ENCODE data around the gene PPM1L.
A peak's percentile ranks its signal among the peaks of the same experiment; 100 is the strongest.
"Not testable (repeated sequence)": the region's sequence is repeated elsewhere in the genome, so short reads cannot be mapped to it uniquely, and the experiment has no call there.

The PPM1L gene

DNA sequence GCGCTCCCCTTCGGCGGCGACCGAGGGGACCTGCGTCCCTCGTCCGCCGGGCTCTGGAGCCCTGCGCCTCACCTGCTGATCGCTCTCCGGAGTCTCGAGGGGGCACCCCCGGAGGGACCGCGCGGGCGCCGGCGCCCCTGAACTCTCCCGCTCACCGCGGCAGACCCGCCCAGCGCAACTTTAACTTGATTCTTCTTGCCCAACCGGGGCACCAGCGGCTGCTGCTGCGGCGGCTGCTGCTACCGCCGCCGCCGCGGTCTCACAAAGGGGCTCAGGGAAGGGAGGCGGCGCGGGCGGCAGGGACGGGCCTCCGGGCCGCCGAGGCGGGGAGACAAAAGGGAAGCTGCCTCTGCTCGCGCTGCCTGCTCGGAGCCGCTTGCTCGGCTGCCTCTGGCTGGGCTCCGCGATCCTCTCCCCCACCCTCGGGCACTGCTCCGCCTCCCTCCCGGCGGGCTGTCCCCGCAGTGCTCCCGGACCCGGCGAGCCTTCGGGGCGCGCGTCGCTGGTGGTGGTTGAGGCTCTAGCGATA lies at the start of gene PPM1L:
PPM1L (plus strand) TSS at position 456 of the 529 bp plus-strand sequence.
- TF ChIP-seq, protein P1, sequence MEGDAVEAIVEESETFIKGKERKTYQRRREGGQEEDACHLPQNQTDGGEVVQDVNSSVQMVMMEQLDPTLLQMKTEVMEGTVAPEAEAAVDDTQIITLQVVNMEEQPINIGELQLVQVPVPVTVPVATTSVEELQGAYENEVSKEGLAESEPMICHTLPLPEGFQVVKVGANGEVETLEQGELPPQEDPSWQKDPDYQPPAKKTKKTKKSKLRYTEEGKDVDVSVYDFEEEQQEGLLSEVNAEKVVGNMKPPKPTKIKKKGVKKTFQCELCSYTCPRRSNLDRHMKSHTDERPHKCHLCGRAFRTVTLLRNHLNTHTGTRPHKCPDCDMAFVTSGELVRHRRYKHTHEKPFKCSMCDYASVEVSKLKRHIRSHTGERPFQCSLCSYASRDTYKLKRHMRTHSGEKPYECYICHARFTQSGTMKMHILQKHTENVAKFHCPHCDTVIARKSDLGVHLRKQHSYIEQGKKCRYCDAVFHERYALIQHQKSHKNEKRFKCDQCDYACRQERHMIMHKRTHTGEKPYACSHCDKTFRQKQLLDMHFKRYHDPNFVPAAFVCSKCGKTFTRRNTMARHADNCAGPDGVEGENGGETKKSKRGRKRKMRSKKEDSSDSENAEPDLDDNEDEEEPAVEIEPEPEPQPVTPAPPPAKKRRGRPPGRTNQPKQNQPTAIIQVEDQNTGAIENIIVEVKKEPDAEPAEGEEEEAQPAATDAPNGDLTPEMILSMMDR (IDR thresholded peaks at IDR 0.05; ENCODE audit: low read depth, low read length) = no peak
- in situ Hi-C loops (cut with HindIII; ENCODE audit: low sequenced_read_pairs) = no loop called here
- DNase-seq (ENCODE audit: low read depth, low spot score) = peak; percentile 52
- H3K4me3 ChIP-seq (ENCODE audit: low read depth, low read length) = peak within 1 kb of the TSS; percentile 62

DNA sequence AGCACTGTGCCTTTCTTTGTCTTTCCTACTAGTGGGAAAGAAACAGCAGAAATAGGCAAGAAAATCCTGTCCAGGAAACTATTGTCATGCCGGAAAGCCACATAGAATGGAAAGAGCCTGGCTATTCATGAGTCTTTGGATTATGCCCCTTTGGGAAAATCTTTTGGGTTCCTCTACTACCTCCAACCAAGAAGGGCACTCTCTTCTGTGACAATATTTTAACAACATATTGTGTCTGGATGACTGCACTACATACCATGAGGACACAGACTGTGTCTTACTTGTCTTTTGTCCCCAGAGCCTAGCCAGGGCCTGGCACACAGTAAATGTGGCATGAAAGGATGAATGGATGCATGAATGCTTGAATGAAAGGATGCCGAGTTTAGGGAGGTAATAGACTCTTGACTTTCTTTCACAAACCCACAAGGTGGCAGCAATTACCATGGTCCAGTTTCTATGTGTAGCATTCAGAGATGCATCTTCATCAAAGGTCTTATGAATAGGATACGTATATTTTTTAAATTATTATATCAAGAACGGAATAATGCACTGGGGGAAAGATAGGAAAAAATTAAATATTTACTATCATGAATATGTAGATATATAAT lies 48.7 kb upstream of the PPM1L start:
- in situ Hi-C loops (cut with HindIII; ENCODE audit: low sequenced_read_pairs) = no loop called here
- peak; percentile 58 for DNase-seq (ENCODE audit: low read depth, low spot score)
- TF ChIP-seq, protein P1 (IDR thresholded peaks at IDR 0.05; ENCODE audit: low read depth, low read length) = peak; percentile 52

DNA sequence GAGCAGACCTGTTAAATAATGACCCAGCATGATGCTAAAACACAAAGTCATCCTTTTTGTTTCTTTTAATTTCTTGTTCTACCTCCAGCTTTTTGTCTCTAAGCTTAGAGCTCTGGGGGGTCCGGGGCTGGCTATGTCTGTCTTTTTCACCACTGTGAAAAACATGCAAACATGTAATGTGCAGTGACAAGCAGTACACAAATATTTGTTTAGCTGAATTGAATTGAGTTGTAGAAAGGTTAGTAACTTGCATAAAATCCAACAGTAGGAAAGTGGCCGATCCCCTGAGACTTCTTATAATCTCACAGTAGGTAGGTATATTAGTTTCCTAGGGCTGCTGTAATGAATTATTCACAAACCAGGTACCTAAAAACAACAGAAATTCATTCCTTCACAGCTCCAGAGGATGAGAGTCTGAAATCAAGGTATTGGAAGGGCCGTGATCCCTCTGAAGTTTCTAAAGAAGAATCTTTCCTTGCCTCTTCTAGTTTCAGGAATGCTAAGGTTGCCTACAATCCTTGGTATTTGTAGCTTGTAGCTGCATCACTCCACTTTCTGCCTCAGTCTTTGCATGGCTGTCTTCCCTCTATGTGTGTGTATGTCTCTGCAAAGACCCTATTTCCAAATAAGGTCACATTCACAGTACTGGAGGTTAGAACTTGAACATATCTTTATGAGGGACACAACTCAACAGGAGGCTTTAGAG lies 46.4 kb upstream of the PPM1L start:
- no peak for DNase-seq (ENCODE audit: low read depth, low spot score)
- H3K4me3 ChIP-seq (ENCODE audit: low read depth, low read length) = no peak overlapping the region
- in situ Hi-C loops (cut with HindIII; ENCODE audit: low sequenced_read_pairs) = no loop called here
- TF ChIP-seq, protein P1 (IDR thresholded peaks at IDR 0.05; ENCODE audit: low read depth, low read length) = no peak

More for the DNA sequence above, 48.7 kb upstream of the PPM1L start:
- no peak overlapping the region for H3K4me3 ChIP-seq (ENCODE audit: low read depth, low read length)

DNA sequence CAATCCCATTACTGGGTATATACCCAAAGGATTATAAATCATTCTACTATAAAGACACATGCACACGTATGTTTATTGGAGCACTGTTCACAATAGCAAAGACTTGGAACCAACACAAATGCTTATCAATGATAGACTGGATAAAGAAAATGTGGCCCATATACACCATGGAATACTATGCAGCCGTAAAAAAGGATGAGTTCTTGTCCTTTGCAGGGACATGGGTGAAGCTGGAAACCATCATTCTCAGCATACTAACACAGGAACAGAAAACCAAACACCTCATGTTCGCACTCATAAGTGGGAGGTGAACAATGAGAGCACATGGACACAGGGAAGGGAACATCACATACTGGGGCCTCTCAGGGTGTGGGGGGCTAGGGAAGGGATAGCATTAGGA lies 42.9 kb upstream of the PPM1L start:
- in situ Hi-C loops (cut with HindIII; ENCODE audit: low sequenced_read_pairs); DNase-seq (ENCODE audit: low read depth, low spot score): not testable (repeated sequence)

DNA sequence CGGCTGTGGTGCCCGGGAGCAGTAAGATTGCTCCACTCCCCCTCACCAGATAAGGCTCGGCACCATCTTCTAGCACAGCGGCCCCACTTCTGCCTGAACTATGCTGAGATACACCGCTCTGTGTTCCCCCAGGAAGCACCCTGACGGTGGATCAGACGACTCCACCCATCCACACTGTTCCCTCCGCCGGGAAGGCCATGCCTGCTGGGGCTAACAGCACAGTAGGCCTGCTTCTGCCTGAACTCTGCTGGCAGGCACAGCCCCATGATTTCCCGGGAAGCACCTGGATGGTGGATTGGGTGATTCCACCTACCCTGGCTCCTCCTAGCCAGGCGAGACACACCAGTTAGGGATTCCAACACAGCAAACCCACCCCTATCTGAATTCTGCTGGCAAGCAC lies 36.3 kb upstream of the PPM1L start:
- no peak overlapping the region for H3K4me3 ChIP-seq (ENCODE audit: low read depth, low read length)
- TF ChIP-seq, protein P1 (IDR thresholded peaks at IDR 0.05; ENCODE audit: low read depth, low read length) = no peak
- in situ Hi-C loops (cut with HindIII; ENCODE audit: low sequenced_read_pairs) = no loop called here
- no peak for DNase-seq (ENCODE audit: low read depth, low spot score)

More for the DNA sequence above, 42.9 kb upstream of the PPM1L start:
- not testable (repeated sequence) for H3K4me3 ChIP-seq (ENCODE audit: low read depth, low read length)

DNA sequence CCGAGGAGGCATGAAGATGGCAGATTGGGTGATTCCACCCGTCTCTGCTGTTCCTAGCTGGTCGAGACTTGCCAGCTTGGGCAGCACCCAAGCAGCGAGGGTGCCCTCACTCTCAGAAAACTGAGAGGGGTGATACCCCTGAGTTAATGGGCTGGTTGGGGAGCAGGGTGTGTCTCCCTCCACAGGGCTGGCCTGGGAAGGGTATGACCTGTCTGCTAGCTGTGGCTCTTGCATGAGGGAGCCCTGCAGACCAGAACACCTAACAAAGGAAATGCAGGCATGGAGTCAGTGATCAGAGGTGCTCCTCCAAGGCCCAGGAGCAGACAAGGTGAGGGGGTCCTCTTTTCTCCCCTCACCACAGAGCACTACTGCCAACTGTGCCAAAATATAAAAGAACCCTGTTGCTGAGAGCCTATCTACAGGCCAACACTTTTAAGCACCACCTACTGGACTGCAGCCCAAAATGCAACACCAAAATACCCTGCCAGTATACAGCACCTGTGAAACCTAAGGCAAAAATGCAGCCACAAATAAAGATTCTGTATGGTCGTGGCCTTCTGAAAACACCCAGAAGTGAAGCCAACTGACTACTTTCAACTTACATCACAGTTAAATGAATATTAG lies 35.8 kb upstream of the PPM1L start:
- H3K4me3 ChIP-seq (ENCODE audit: low read depth, low read length) = no peak overlapping the region
- in situ Hi-C loops (cut with HindIII; ENCODE audit: low sequenced_read_pairs) = no loop called here
- DNase-seq (ENCODE audit: low read depth, low spot score) = no peak
- TF ChIP-seq, protein P1 (IDR thresholded peaks at IDR 0.05; ENCODE audit: low read depth, low read length) = peak; percentile 14

DNA sequence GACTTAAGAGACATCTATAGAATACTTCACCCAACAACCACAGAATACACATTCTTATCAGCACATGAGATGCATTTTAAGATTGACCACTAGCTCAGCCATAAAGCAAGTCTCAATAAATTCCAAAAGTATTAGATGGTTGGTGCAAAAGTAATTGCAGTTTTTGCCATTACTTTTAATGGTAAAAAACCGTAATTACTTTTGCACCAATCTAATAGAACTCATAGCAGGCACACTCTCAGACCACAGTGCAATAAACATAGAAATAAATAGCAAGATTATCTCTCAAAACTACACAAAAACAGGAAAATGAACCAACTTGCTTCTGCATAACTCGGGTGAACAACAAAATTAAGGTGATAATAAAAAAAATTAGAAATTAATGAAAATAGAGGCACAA lies 33.7 kb upstream of the PPM1L start:
- in situ Hi-C loops (cut with HindIII; ENCODE audit: low sequenced_read_pairs) = no loop called here
- TF ChIP-seq, protein P1 (IDR thresholded peaks at IDR 0.05; ENCODE audit: low read depth, low read length) = no peak
- DNase-seq (ENCODE audit: low read depth, low spot score) = no peak
- H3K4me3 ChIP-seq (ENCODE audit: low read depth, low read length) = no peak overlapping the region
